Mesodermal cell (in vitro differentiated cells): Measurements from ENCODE around the gene UGT2B7. TPM values are rescaled to one million over a fixed set of nuclear protein-coding genes. Genes with fewer than 3 reads are reported as not detected.
"Not testable (repeated sequence)": the region's sequence is repeated elsewhere in the genome, so short reads cannot be mapped to it uniquely, and the experiment has no call there.

Source experiments
- H3K27ac ChIP-seq: 2 replicates; pipeline ENCODE4 v1.7.0; 2013; ENCODE audit warnings: mild to moderate bottlenecking, low read depth, low read length, moderate library complexity; ENCODE audit not compliant: severe bottlenecking
- H3K36me3 ChIP-seq: 2 replicates; pipeline ENCODE4 v1.7.1; 2013; ENCODE audit warnings: mild to moderate bottlenecking, low read length, moderate library complexity; ENCODE audit not compliant: control insufficient read depth, insufficient read depth
- H3K4me1 ChIP-seq: one replicate; pipeline ENCODE4 v1.7.1; 2013; ENCODE audit warnings: mild to moderate bottlenecking, low read length; ENCODE audit not compliant: insufficient read depth, control insufficient read depth, poor library complexity, severe bottlenecking
- H3K4me3 ChIP-seq: 2 replicates; pipeline ENCODE4 v1.7.0; 2013; ENCODE audit warnings: low read length, control low read depth, mild to moderate bottlenecking; ENCODE audit not compliant: insufficient read depth, poor library complexity, severe bottlenecking; ENCODE audit errors: extremely low read depth
- H3K9me3 ChIP-seq: 2 replicates; pipeline ENCODE4 v1.7.1; 2013; ENCODE audit warnings: mild to moderate bottlenecking, low read length, moderate library complexity; ENCODE audit not compliant: control insufficient read depth
- WGBS, 2 experiments: methylation state at CpG; one replicate each; pipeline ENCODE4 v1.1.5; 2013; ENCODE audit warnings: missing lambda C conversion rate in 2 of 2; ENCODE audit not compliant: insufficient coverage in 2 of 2; 5-methylcytosine and 5-hydroxymethylcytosine counted together
- polyA plus RNA-seq, 2 experiments: library from polyadenylated mRNA; stranded (reverse); fragments of 50-300 nt; gene quantifications; one replicate each; pipeline ENCODE4 v1.2.3, GENCODE V29; 2013

Gene UGT2B7
- not detected for polyA plus RNA-seq (2013, experiment 1 of 2)
- not detected for polyA plus RNA-seq (2013, experiment 2 of 2)

GRCh38 chr4:69096111-69096656 is at the start of gene UGT2B7:
Gene UGT2B7, plus strand, starts transcription at chr4:69096474. Its CDS starts 47 bp downstream, at chr4:69096521.
- Histone ChIP-seq H3K27ac (no peak within 1 kb of the TSS), H3K4me1 (peaks cover 9% of the 10 kb centered on the region), H3K36me3 (no peaks in the 10 kb centered on the region), H3K4me3 (no peak within 1 kb of the TSS), H3K9me3 (no peaks in the 10 kb centered on the region)

GRCh38 chr4:69049860-69050259 is 46.4 kb upstream of the UGT2B7 start:
- H3K9me3 ChIP-seq = no peaks in the 10 kb centered on the region
- H3K36me3 ChIP-seq = no peaks in the 10 kb centered on the region
- no peak overlapping the region for H3K4me3 ChIP-seq
- H3K27ac ChIP-seq = no peak overlapping the region
- H3K4me1 ChIP-seq = peaks cover 6% of the 10 kb centered on the region

- 47 to 59% methylated on average over 8 to 9 of the region's 12 CpGs for WGBS, 2 experiments
- not testable (repeated sequence) for H3K36me3 ChIP-seq, H3K9me3 ChIP-seq, H3K4me1 ChIP-seq, H3K4me3 ChIP-seq
- peak overlapping the region; percentile 16 for H3K27ac ChIP-seq
These were observed 45.3 kb upstream of the UGT2B7 start for GRCh38 chr4:69050853-69051575.

- H3K4me3 ChIP-seq = no peak overlapping the region
- no peak overlapping the region for H3K27ac ChIP-seq
- H3K9me3 ChIP-seq = no peaks in the 10 kb centered on the region
- H3K36me3 ChIP-seq = no peaks in the 10 kb centered on the region
- WGBS, 2 experiments = 73 to 80% methylated on average over 2 to 3 of the region's 4 CpGs
- H3K4me1 ChIP-seq = peaks cover 8% of the 10 kb centered on the region
These were observed 44.7 kb upstream of the UGT2B7 start for GRCh38 chr4:69051576-69051943.

GRCh38 chr4:69053309-69053885 is 42.9 kb upstream of the UGT2B7 start:
- not testable (repeated sequence) for H3K4me3 ChIP-seq, H3K27ac ChIP-seq, H3K9me3 ChIP-seq, H3K36me3 ChIP-seq
- 65 to 79% methylated on average over 3 to 5 of the region's 7 CpGs for WGBS, 2 experiments
- peaks cover 12% of the 10 kb centered on the region for H3K4me1 ChIP-seq

GRCh38 chr4:69054033-69054432 is 42.2 kb upstream of the UGT2B7 start:
- not testable (repeated sequence) for H3K27ac ChIP-seq, H3K4me3 ChIP-seq, H3K9me3 ChIP-seq, H3K36me3 ChIP-seq
- peaks cover 12% of the 10 kb centered on the region for H3K4me1 ChIP-seq
- WGBS, 2 experiments = no CpG with 5 or more reads among the region's 1 CpG

- H3K27ac ChIP-seq = no peak overlapping the region
- no peaks in the 10 kb centered on the region for H3K36me3 ChIP-seq
- no peaks in the 10 kb centered on the region for H3K9me3 ChIP-seq
- H3K4me3 ChIP-seq = no peak overlapping the region
- WGBS, 2 experiments = 90 to 100% methylated on average over 3 of the region's 7 CpGs
- peaks cover 12% of the 10 kb centered on the region for H3K4me1 ChIP-seq
These were observed 41.6 kb upstream of the UGT2B7 start for GRCh38 chr4:69054578-69055200.

- H3K4me3 ChIP-seq = no peak overlapping the region
- peaks cover 12% of the 10 kb centered on the region for H3K4me1 ChIP-seq
- H3K36me3 ChIP-seq = no peaks in the 10 kb centered on the region
- no peak overlapping the region for H3K27ac ChIP-seq
- WGBS, 2 experiments = 96% methylated on average over 4 of the region's 6 CpGs; no CpG with 5 or more reads in 1 of the 2 experiments
- H3K9me3 ChIP-seq = no peaks in the 10 kb centered on the region
These were observed 40.1 kb upstream of the UGT2B7 start for GRCh38 chr4:69056150-69056549.

GRCh38 chr4:69056921-69057550 is 39.2 kb upstream of the UGT2B7 start:
- Histone ChIP-seq H3K27ac (peak overlapping the region; percentile 44), H3K4me3 (no peak overlapping the region)
- WGBS, 2 experiments = 40 to 86% methylated on average over 1 of the region's 4 CpGs

GRCh38 chr4:69057620-69058409 is 38.5 kb upstream of the UGT2B7 start:
- Histone ChIP-seq H3K36me3 (no peaks in the 10 kb centered on the region), H3K4me1 (peaks cover 12% of the 10 kb centered on the region), H3K4me3 (no peak overlapping the region), H3K27ac (peak overlapping the region; percentile 44), H3K9me3 (no peaks in the 10 kb centered on the region)
- 0 to 42% methylated on average over 1 to 2 of the region's 5 CpGs for WGBS, 2 experiments

More at GRCh38 chr4:69056921-69057550, 39.2 kb upstream of the UGT2B7 start:
- Histone ChIP-seq H3K4me1 (peaks cover 12% of the 10 kb centered on the region), H3K9me3 (no peaks in the 10 kb centered on the region), H3K36me3 (no peaks in the 10 kb centered on the region)
